Mesendoderm (in vitro differentiated cells): Measurements from ENCODE around the gene GRM8.

Experiments used
- DNase-seq: peaks from one replicate; pipeline ENCODE4 v3.0.0; 2013
- H2AK5ac ChIP-seq: 2 replicates; pipeline ENCODE4 v1.6.1; 2013; ENCODE audit warnings: low read length, inconsistent platforms
- H2BK120ac ChIP-seq: 2 replicates; pipeline ENCODE4 v1.6.1; 2013; ENCODE audit warnings: low read depth, mild to moderate bottlenecking, low read length, moderate library complexity, mixed read lengths
- H2BK15ac ChIP-seq: replicated peaks from 2 replicates; pipeline ENCODE4 v1.6.1; 2013; ENCODE audit warnings: low read depth, mild to moderate bottlenecking, moderate library complexity
- H2BK5ac ChIP-seq: 2 replicates; pipeline ENCODE4 v1.6.1; 2013; ENCODE audit warnings: low read length, inconsistent platforms
- H3K18ac ChIP-seq: 2 replicates; pipeline ENCODE4 v1.6.1; 2013; ENCODE audit warnings: mild to moderate bottlenecking, low read length, mixed read lengths
- H3K23ac ChIP-seq: one replicate; pipeline ENCODE4 v1.6.1; 2013; ENCODE audit warnings: low read length
- H3K27ac ChIP-seq: 2 replicates; pipeline ENCODE4 v1.5.1; 2013; ENCODE audit warnings: low read depth, mild to moderate bottlenecking, inconsistent platforms, low read length, moderate library complexity
- H3K27me3 ChIP-seq: 2 replicates; pipeline ENCODE4 v1.6.1; 2013; ENCODE audit warnings: low read length, control low read depth, mild to moderate bottlenecking, inconsistent platforms; ENCODE audit not compliant: insufficient read depth, poor library complexity
- H3K36me3 ChIP-seq: 2 replicates; pipeline ENCODE4 v1.6.1; 2013; ENCODE audit warnings: low read length, inconsistent platforms; ENCODE audit not compliant: control insufficient read depth, insufficient read depth
- H3K4ac ChIP-seq: one replicate; pipeline ENCODE4 v1.6.1; 2013; ENCODE audit warnings: low read depth, mild to moderate bottlenecking, low read length, moderate library complexity
- H3K4me1 ChIP-seq: 2 replicates; pipeline ENCODE4 v1.6.1; 2013; ENCODE audit warnings: low read depth, low read length, inconsistent platforms; ENCODE audit not compliant: control insufficient read depth
- H3K4me2 ChIP-seq: 2 replicates; pipeline ENCODE4 v1.6.1; 2013; ENCODE audit warnings: low read length
- H3K4me3 ChIP-seq: 2 replicates; pipeline ENCODE4 v1.5.1; 2013; ENCODE audit warnings: mild to moderate bottlenecking, low read length
- H3K56ac ChIP-seq: one replicate; pipeline ENCODE4 v1.6.1; 2013; ENCODE audit warnings: low read length
- H3K79me1 ChIP-seq: 2 replicates; pipeline ENCODE4 v1.6.1; 2013; ENCODE audit warnings: low read length, inconsistent platforms
- H3K79me2 ChIP-seq: 2 replicates; pipeline ENCODE4 v1.6.1; 2013; ENCODE audit warnings: mild to moderate bottlenecking, low read length; ENCODE audit not compliant: control insufficient read depth, insufficient read depth
- H3K9ac ChIP-seq: 2 replicates; pipeline ENCODE4 v1.6.1; 2013; ENCODE audit warnings: low read length, inconsistent platforms
- H4K5ac ChIP-seq: one replicate; pipeline ENCODE4 v1.6.1; 2013; ENCODE audit warnings: low read length
- H4K8ac ChIP-seq: one replicate; pipeline ENCODE4 v1.6.1; 2013; ENCODE audit warnings: low read depth, mild to moderate bottlenecking, control low read depth, low read length, moderate library complexity
- WGBS: extraction: QIAGEN DNeasy Blood & Tissue Kit; methylation state at CpG from one replicate; pipeline ENCODE4 v1.1.7; 2013; ENCODE audit warnings: low lambda C conversion rate, missing lambda C conversion rate; ENCODE audit not compliant: insufficient coverage; ENCODE audit errors: extremely low coverage; 5-methylcytosine and 5-hydroxymethylcytosine counted together

Gene GRM8

DNA sequence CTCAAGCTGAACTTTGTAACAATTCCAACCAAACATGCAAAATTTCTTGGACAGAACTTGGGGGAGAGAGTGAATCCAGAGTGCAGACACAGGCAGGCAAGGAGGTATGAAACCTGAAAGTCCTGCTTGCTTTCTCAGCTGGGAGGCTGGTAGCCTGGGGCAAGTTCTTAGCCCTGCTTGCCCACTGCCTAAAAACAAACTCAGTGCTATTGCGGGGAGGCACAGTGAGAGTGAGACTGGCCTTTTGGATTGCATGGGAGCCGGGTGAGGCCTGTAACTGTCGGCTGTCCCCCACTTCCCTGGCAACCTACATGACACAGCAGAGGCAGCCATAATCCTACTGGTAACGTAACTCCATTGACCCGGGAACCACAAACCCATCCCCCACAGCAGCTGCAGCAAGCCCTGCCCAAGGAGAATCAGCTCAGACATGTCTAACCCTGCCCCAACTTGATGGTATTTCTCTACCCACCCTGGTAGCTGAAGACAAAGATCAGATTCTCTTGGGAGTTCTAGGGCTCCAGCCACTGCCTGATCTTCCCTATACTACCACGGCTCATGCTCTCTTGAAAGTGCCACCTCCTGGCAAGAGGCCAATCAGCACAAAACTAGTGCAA lies 663.6 kb downstream of the GRM8 start:
- no peak for DNase-seq
- no CpG with 5 or more reads among the region's 6 CpGs for WGBS
- H3K56ac ChIP-seq: no peak overlapping the region
- H3K36me3 ChIP-seq: no peaks in the 10 kb centered on the region
- no peak overlapping the region for H2BK5ac ChIP-seq
- H3K79me1 ChIP-seq: no peaks in the 10 kb centered on the region
- no peak overlapping the region for H4K8ac ChIP-seq
- no peak overlapping the region for H3K4me2 ChIP-seq
- no peak overlapping the region for H3K4ac ChIP-seq
- H3K79me2 ChIP-seq: no peaks in the 10 kb centered on the region
- no peak overlapping the region for H4K5ac ChIP-seq
- no peaks in the 10 kb centered on the region for H3K4me1 ChIP-seq
- H3K18ac ChIP-seq: peak overlapping the region; percentile 51
- H2BK15ac ChIP-seq: no peak overlapping the region
- H3K23ac ChIP-seq: no peak overlapping the region
- H2BK120ac ChIP-seq: peak overlapping the region; percentile 47
- no peak overlapping the region for H3K4me3 ChIP-seq
- no peaks in the 10 kb centered on the region for H3K27me3 ChIP-seq
- no peak overlapping the region for H2AK5ac ChIP-seq
- no peak overlapping the region for H3K27ac ChIP-seq
- H3K9ac ChIP-seq: no peak overlapping the region

DNA sequence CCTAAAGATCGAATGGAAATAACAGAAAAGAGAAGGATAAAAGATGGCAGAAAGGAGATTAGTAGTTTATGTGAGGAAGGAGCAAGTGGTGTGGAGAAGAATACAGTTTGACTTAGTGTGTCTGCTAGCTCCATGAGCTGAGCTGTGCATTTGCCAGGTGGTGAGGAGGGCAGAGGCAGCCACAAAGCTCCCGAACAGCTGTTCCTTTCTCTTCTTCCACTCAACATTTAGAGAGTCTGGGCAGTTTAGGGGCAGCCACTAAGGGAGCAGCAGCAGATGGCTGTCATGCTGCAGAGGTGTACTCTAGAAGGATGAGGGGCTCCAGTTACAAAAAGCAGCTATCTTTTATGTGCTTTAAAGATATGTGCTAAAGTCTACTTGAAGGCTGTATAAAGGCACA lies 674.4 kb downstream of the GRM8 start:
- DNase-seq: no peak
- Histone ChIP-seq H3K4ac (no peak overlapping the region), H3K9ac (no peak overlapping the region), H2BK15ac (no peak overlapping the region), H3K27ac (no peak overlapping the region), H3K4me3 (no peak overlapping the region), H4K5ac (no peak overlapping the region), H3K27me3 (no peaks in the 10 kb centered on the region), H4K8ac (no peak overlapping the region), H3K23ac (no peak overlapping the region), H2BK120ac (no peak overlapping the region), H3K4me1 (peaks cover 5% of the 10 kb centered on the region), H2BK5ac (no peak overlapping the region), H3K79me1 (no peaks in the 10 kb centered on the region), H3K18ac (no peak overlapping the region), H3K56ac (peak overlapping the region; percentile 10), H3K4me2 (no peak overlapping the region), H3K36me3 (no peaks in the 10 kb centered on the region), H2AK5ac (no peak overlapping the region), H3K79me2 (no peaks in the 10 kb centered on the region)
- no CpG with 5 or more reads among the region's 2 CpGs for WGBS

DNA sequence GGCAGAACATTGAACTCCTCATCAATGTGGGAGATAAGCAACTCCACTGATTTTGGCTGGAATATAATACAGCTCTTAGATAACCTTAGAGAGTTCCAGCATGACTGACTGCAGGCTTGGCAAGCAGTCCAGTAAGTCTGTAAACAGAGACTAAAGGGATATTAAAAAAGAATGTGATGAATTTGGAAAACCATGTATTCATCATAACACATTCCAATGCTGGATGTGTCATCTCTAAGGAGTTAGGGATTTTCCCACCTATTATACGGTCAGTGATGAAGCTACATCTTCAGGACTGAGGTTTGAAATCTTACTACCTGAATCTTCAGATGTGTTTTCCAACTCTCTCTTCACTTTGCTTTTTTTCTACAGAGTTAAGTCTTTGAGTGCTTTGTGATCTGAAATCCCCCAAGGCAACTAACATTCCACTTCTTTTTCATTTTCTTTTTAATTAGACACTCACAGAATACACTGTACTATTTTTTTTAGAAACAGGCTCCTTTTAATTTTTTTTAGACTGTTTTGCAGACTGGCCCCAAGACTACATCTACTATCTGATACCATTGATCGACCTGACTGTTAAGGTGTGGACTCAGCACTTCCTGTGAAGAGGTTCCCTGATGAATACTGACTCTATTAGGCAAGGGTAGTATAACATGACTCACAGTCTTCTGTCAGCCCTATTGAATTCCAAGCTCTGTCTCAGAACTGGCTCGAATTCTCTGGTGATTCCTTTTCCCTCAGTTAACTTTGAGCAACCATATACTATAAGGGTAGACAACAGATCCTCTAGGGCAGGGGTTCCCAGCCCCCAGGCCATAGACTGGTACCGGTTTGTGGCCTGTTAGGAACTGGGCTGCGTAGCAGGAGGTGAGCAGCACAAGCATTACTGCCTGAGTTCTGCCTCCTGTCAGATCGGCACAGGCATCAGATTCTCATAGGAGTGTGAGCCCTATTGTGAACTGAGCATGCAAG lies 678.2 kb downstream of the GRM8 start:
- Histone ChIP-seq H2BK120ac (no peak overlapping the region), H3K79me2 (no peaks in the 10 kb centered on the region), H3K9ac (no peak overlapping the region), H2AK5ac (no peak overlapping the region), H3K4me2 (no peak overlapping the region), H3K23ac (no peak overlapping the region), H3K27me3 (no peaks in the 10 kb centered on the region), H4K8ac (no peak overlapping the region), H3K36me3 (no peaks in the 10 kb centered on the region), H3K18ac (peak overlapping the region; percentile 91), H3K79me1 (no peaks in the 10 kb centered on the region), H2BK5ac (no peak overlapping the region), H3K56ac (peak overlapping the region; percentile 72), H2BK15ac (no peak overlapping the region), H3K4me1 (peaks cover 5% of the 10 kb centered on the region), H3K4me3 (no peak overlapping the region), H4K5ac (no peak overlapping the region), H3K27ac (no peak overlapping the region), H3K4ac (no peak overlapping the region)
- DNase-seq: peak; percentile 86
- no CpG with 5 or more reads among the region's 6 CpGs for WGBS

DNA sequence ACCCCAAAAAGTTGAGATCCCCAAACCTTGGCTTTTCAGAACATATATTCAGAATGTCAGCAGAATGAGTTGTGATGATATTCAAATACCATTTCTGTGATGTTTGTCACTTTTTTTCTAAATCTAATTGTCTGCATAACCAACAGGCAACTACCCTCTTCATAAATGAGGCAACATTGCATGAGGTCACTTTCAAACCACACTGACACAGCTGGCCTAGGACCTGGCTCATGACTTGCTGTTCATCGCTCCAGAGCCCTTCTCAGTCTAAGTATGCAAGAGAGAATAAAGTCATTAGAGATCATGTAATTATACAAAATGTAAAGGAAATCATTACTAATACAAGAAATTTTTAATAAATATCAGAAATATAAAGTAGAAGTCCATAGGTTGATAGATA lies 681.9 kb downstream of the GRM8 start:
- Histone ChIP-seq H4K5ac (no peak overlapping the region), H3K79me1 (no peaks in the 10 kb centered on the region), H2BK120ac (no peak overlapping the region), H3K18ac (no peak overlapping the region), H3K56ac (no peak overlapping the region), H3K27ac (no peak overlapping the region), H3K9ac (no peak overlapping the region), H3K79me2 (no peaks in the 10 kb centered on the region), H3K36me3 (no peaks in the 10 kb centered on the region), H2BK5ac (no peak overlapping the region), H3K27me3 (no peaks in the 10 kb centered on the region), H3K4me3 (no peak overlapping the region), H2AK5ac (no peak overlapping the region), H3K4me1 (peaks cover 2% of the 10 kb centered on the region), H3K4ac (no peak overlapping the region), H3K4me2 (no peak overlapping the region), H2BK15ac (no peak overlapping the region), H4K8ac (no peak overlapping the region), H3K23ac (no peak overlapping the region)
- no CpG with 5 or more reads among the region's 1 CpG for WGBS
- no peak for DNase-seq

DNA sequence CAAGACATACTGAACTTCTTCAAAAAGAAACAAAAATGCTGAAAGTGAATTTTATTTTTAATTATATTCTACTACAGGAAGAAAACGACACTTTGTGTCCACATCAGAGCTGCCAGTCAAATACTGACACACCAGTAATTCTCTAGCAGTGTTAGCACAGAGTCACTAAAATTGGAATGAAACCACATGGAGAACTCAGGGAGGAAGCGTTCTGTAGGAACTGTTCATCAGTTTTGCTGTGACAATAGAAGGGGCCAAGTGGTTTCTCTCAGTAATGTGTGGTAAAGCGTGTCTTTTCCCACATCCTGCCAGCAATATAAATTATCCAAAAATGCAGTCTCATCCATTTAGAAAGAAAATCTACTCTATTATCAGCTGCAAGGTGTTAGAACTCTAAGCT lies 683.3 kb downstream of the GRM8 start:
- no peaks in the 10 kb centered on the region for H3K4me1 ChIP-seq
- H2BK5ac ChIP-seq: no peak overlapping the region
- H2BK120ac ChIP-seq: no peak overlapping the region
- DNase-seq: no peak
- H3K27me3 ChIP-seq: no peaks in the 10 kb centered on the region
- no peak overlapping the region for H3K27ac ChIP-seq
- H3K18ac ChIP-seq: no peak overlapping the region
- H3K4me3 ChIP-seq: no peak overlapping the region
- no peaks in the 10 kb centered on the region for H3K36me3 ChIP-seq
- no peak overlapping the region for H2AK5ac ChIP-seq
- H2BK15ac ChIP-seq: no peak overlapping the region
- no peak overlapping the region for H3K9ac ChIP-seq
- no peak overlapping the region for H3K23ac ChIP-seq
- no peaks in the 10 kb centered on the region for H3K79me2 ChIP-seq
- H4K8ac ChIP-seq: no peak overlapping the region
- no peak overlapping the region for H3K56ac ChIP-seq
- no CpG with 5 or more reads among the region's 3 CpGs for WGBS
- no peak overlapping the region for H3K4me2 ChIP-seq
- no peaks in the 10 kb centered on the region for H3K79me1 ChIP-seq
- H4K5ac ChIP-seq: no peak overlapping the region
- no peak overlapping the region for H3K4ac ChIP-seq
